Keratinocyte (primary cell): ENCODE data around the gene CDHR3. TPM values are rescaled to one million over a fixed set of nuclear protein-coding genes. Genes with fewer than 3 reads are reported as not detected.

ENCODE experiments used
- DNase-seq: peaks from one replicate; pipeline ENCODE4 v3.0.0-alpha.2; 2011; ENCODE audit warnings: low read depth, missing footprints, low spot score
- FAIRE-seq: peaks from 2 replicates; lab custom pipeline; 2011; peaks lifted over from hg19 to GRCh38; lab: Jason Lieb, UNC
- H2AFZ ChIP-seq: 2 replicates; pipeline ENCODE4 v1.6.0; 2012; ENCODE audit warnings: low read length, control low read depth, inconsistent platforms; ENCODE audit not compliant: control insufficient read depth
- H3K27ac ChIP-seq: 2 replicates; pipeline ENCODE4 v1.5.1; 2011; ENCODE audit warnings: low read length; ENCODE audit not compliant: control insufficient read depth, insufficient read depth
- H3K27me3 ChIP-seq: 3 replicates; pipeline ENCODE4 v1.6.0; 2011; ENCODE audit warnings: low read length; ENCODE audit not compliant: control insufficient read depth, insufficient read depth; ENCODE audit errors: extremely low read depth
- H3K36me3 ChIP-seq, 2 experiments: 2 replicates in 1 of 2; 3 replicates in 1 of 2; pipeline ENCODE4 v1.5.1; 2011; ENCODE audit warnings: low read length in 2 of 2, mild to moderate bottlenecking in 1 of 2; ENCODE audit not compliant: control insufficient read depth in 2 of 2, insufficient read depth in 2 of 2; ENCODE audit errors: extremely low read depth in 1 of 2
- H3K4me1 ChIP-seq: 3 replicates; pipeline ENCODE4 v1.5.1; 2011; ENCODE audit warnings: low read length; ENCODE audit not compliant: control insufficient read depth, insufficient read depth; ENCODE audit errors: extremely low read depth
- H3K4me2 ChIP-seq: 3 replicates; pipeline ENCODE4 v1.6.0; 2011; ENCODE audit warnings: low read depth, low read length; ENCODE audit not compliant: control insufficient read depth, insufficient read depth; ENCODE audit errors: extremely low read depth
- H3K4me3 ChIP-seq, 3 experiments: fragments of 200-600 bp in 1 of 3; sonication (generic) in 1 of 3; 2 replicates in 2 of 3; 3 replicates in 1 of 3; pipeline ENCODE4 v1.5.1; 2011 to 2016; ENCODE audit warnings: low read length in 3 of 3, mild to moderate bottlenecking in 3 of 3, control low read depth in 2 of 3, inconsistent platforms in 1 of 3, low read depth in 1 of 3, mixed read lengths in 1 of 3, mixed run types in 1 of 3, moderate library complexity in 1 of 3; ENCODE audit not compliant: control insufficient read depth in 2 of 3, insufficient read depth in 2 of 3; ENCODE audit errors: extremely low read depth in 1 of 3
- H3K79me2 ChIP-seq: 2 replicates; pipeline ENCODE4 v1.6.0; 2012; ENCODE audit warnings: low read length; ENCODE audit not compliant: control insufficient read depth, insufficient read depth
- H3K9ac ChIP-seq: 3 replicates; pipeline ENCODE4 v1.6.0; 2011; ENCODE audit warnings: low read length; ENCODE audit not compliant: control insufficient read depth, insufficient read depth; ENCODE audit errors: extremely low read depth
- H3K9me1 ChIP-seq: 3 replicates; pipeline ENCODE4 v1.6.0; 2011; ENCODE audit warnings: low read length; ENCODE audit not compliant: control insufficient read depth, insufficient read depth; ENCODE audit errors: extremely low read depth
- H3K9me3 ChIP-seq: 2 replicates; pipeline ENCODE4 v1.5.1; 2012; ENCODE audit warnings: low read depth, low read length; ENCODE audit not compliant: control insufficient read depth
- H4K20me1 ChIP-seq: 3 replicates; pipeline ENCODE4 v1.6.0; 2011; ENCODE audit warnings: low read length; ENCODE audit not compliant: control insufficient read depth, insufficient read depth; ENCODE audit errors: extremely low read depth
- CTCF ChIP-seq, 3 experiments: IDR thresholded peaks in 1 of 3; conservative IDR thresholded peaks in 1 of 3; optimal IDR thresholded peaks in 1 of 3; 2 replicates in 2 of 3; 3 replicates in 1 of 3; pipeline versions ENCODE3 to v1.5.1; 2011; ENCODE audit warnings: low read length in 3 of 3, mild to moderate bottlenecking in 3 of 3, moderate library complexity in 2 of 3, control low read depth in 1 of 3, inconsistent platforms in 1 of 3; ENCODE audit not compliant: insufficient read depth in 2 of 3; ENCODE audit errors: extremely low read depth in 1 of 3
- EZH2 ChIP-seq: IDR thresholded peaks from one replicate; pipeline ENCODE4 v1.6.1; 2012; ENCODE audit warnings: inconsistent platforms, mild to moderate bottlenecking, low read length, moderate library complexity
- dilution Hi-C: fragments of 300-500 bp; cut with MboI; formaldehyde crosslinking; loops from one replicate; pipeline ENCODE4 v1.7.0; 2020; ENCODE audit warnings: low sequenced_read_pairs; ENCODE audit not compliant: extremely low pct_ligation_motif_present
- polyA plus RNA-seq, 5 experiments: library from polyadenylated mRNA; depleted of rRNA in 3 of 5; stranded (reverse) in 3 of 5; stranded (forward) in 1 of 5; unstranded in 1 of 5; fragments of >200 nt; gene quantifications; 1 replicate in 1 of 5; 2 replicates in 3 of 5; 3 replicates in 1 of 5; pipeline versions ENCODE4 v1.2.1 to v1.2.3, GENCODE V29; 2011 to 2012; ENCODE audit warnings: missing spikeins in 2 of 5, low read depth in 1 of 5, low replicate concordance in 1 of 5

CDHR3 gene
- polyA plus RNA-seq, 1 donor (not counting 4 experiments of a cell fraction or from before 2014, with no cell fraction given), result 1.2 TPM

GRCh38 chr7:105974471-105974870 is 11.4 kb downstream of the CDHR3 start:
- Histone ChIP-seq H3K9me3 (no peaks in the 10 kb centered on the region), H3K4me1 (no peaks in the 10 kb centered on the region), H3K9me1 (no peaks in the 10 kb centered on the region), H3K27ac (no peak overlapping the region), H3K4me2 (no peak overlapping the region), H3K36me3 (no peaks in the 10 kb centered on the region), H3K79me2 (no peaks in the 10 kb centered on the region), H3K9ac (no peak overlapping the region), H2AFZ (no peak overlapping the region), H3K4me3 (no peak overlapping the region), H3K27me3 (peaks cover 14% of the 10 kb centered on the region), H4K20me1 (no peaks in the 10 kb centered on the region)
- DNase-seq, result no peak
- dilution Hi-C loops, result no loop called here
- TF ChIP-seq CTCF (optimal IDR thresholded peaks at IDR 0.05 in 1 of 3, IDR thresholded peaks at IDR 0.05 in 1 of 3, conservative IDR thresholded peaks at IDR 0.05 in 1 of 3; ENCODE audit: extremely low read depth in 1 of 3, insufficient read depth in 2 of 3, low read length in 3 of 3) (no peak), EZH2 (no peak)
- no peak for FAIRE-seq

DNA sequence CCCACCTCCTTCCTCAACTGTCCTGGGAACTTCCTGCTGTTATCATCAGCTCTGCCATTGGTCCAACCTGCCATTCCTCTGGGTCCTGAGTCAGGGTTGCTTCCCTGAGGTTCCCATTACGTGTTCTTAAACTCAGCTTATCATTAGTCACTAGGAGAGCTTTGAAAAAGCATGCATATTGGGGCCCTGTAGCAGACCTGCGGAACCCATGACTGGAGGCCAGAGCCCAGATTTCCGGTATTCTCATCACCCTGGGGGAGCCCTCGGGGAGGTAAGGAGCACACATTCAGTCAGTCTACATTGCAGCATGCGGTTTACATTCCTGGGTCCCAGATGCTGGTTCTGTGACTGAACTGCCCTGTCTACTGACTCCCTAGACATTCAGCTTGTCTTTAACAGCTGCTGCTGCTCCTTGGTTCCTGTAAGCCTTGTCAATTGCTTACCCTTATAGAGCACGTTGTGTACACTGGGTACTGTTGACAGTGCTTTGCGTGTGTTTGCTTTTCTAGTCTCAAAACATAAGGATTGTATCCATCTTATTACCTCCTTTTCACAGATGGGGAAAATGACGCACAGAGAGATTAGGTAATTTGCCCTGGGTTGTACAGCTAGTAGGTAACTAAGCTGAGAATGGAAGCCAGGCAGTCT is 12.8 kb downstream of the CDHR3 start:
- Histone ChIP-seq H2AFZ (no peak overlapping the region), H3K4me1 (no peaks in the 10 kb centered on the region), H3K79me2 (no peaks in the 10 kb centered on the region), H3K9ac (no peak overlapping the region), H3K27me3 (peaks cover 14% of the 10 kb centered on the region), H3K4me3 (no peak overlapping the region), H4K20me1 (no peaks in the 10 kb centered on the region), H3K4me2 (no peak overlapping the region), H3K9me1 (no peaks in the 10 kb centered on the region), H3K36me3 (no peaks in the 10 kb centered on the region), H3K9me3 (no peaks in the 10 kb centered on the region), H3K27ac (no peak overlapping the region)
- FAIRE-seq (no peak), DNase-seq (no peak)
- TF ChIP-seq EZH2 (no peak), CTCF (optimal IDR thresholded peaks at IDR 0.05 in 1 of 3, IDR thresholded peaks at IDR 0.05 in 1 of 3, conservative IDR thresholded peaks at IDR 0.05 in 1 of 3; ENCODE audit: extremely low read depth in 1 of 3, insufficient read depth in 2 of 3, low read length in 3 of 3) (no peak)
- dilution Hi-C loops, result no loop called here
